ENCODE measurements around the gene NOX3.

GRCh38 chr6:155452576-155452975, 3.1 kb downstream of the NOX3 start:
- TF ChIP-seq JUND (IDR thresholded peaks at IDR 0.05; ENCODE audit: low read length), result no peak
- no peak for TF ChIP-seq SIN3A (conservative IDR thresholded peaks at IDR 0.05 in 1 of 2, IDR thresholded peaks at IDR 0.05 in 1 of 2; ENCODE audit: low read depth in 1 of 2, low read length in 2 of 2)
- TF ChIP-seq CHD2 (IDR thresholded peaks at IDR 0.05; ENCODE audit: low read length), result no peak
- no peak for TF ChIP-seq SAP30 (IDR thresholded peaks at IDR 0.05; ENCODE audit: insufficient read depth, insufficient replicate concordance, low read length)
- no peak for TF ChIP-seq GTF2F1 (IDR thresholded peaks at IDR 0.05; ENCODE audit: borderline replicate concordance, low read depth, low read length)
- TF ChIP-seq ZNF274 (IDR thresholded peaks at IDR 0.05; ENCODE audit: borderline replicate concordance, extremely low read depth, low read length), result no peak
